K562 (cell line): ENCODE measurements around the gene HELZ2. TPM values are rescaled to one million over a fixed set of nuclear protein-coding genes. Genes with fewer than 3 reads are reported as not detected.

Source experiments
- ATAC-seq: fragments of 200-7000 bp; cut with Tn5 transposase; 3 replicates; pipeline ENCODE4 v1.9.1; 2020; ENCODE audit warnings: moderate library complexity
- BruUV-seq: library from RNA; stranded (reverse); fragments of 400-500 nt; replicated peaks from 2 replicates; lab custom pipeline; 2021; lab: Mats Ljungman, UMichigan
- CTCF ChIA-PET: fragments of 300-600 bp; formaldehyde crosslinking; extraction: SDS; loops from one replicate; lab custom pipeline; 2021; ENCODE audit warnings: low intra/inter-chr PET ratio; lab: Yijun Ruan, JAX
- POLR2A ChIA-PET: fragments of 300-600, 350-650 bp; sonication (Branson Sonifier 250); formaldehyde crosslinking; extraction: SDS; loops from one replicate; lab custom pipeline; 2021; ENCODE audit warnings: antibody characterized with exemption, inconsistent platforms; lab: Yijun Ruan, JAX
- DNase-seq, 4 experiments: peaks; one replicate each; pipeline versions ENCODE4 v3.0.0 to v3.0.0-alpha.2; 2011 to 2018; ENCODE audit warnings: low spot score in 3 of 4, mixed read lengths in 3 of 4; ENCODE audit errors: extremely low read depth in 1 of 4
- FAIRE-seq: peaks from 2 replicates; lab custom pipeline; 2011; peaks lifted over from hg19 to GRCh38; lab: Jason Lieb, UNC
- H2AFZ ChIP-seq: 2 replicates; pipeline ENCODE4 v1.6.0; 2011; ENCODE audit warnings: low read depth, low read length, control low read depth, inconsistent platforms
- H3K27ac ChIP-seq: fragments of 200-600 bp; 3 replicates; pipeline ENCODE4 v1.8.0; 2011; ENCODE audit warnings: low read depth, mild to moderate bottlenecking, control low read depth, inconsistent platforms, low read length, moderate library complexity, mixed read lengths; ENCODE audit errors: extremely low read depth
- H3K27me3 ChIP-seq, 2 experiments: fragments of 300-600 bp in 1 of 2; 2 replicates in 1 of 2; 3 replicates in 1 of 2; pipeline versions ENCODE4 v1.6.0 to v1.8.0; 2011; ENCODE audit warnings: inconsistent platforms in 2 of 2, low read length in 2 of 2, mild to moderate bottlenecking in 1 of 2, mixed read lengths in 1 of 2, moderate library complexity in 1 of 2; ENCODE audit not compliant: control insufficient read depth in 2 of 2, insufficient read depth in 2 of 2
- H3K36me3 ChIP-seq: fragments of 300-600 bp; 3 replicates; pipeline ENCODE4 v1.8.0; 2011; ENCODE audit warnings: mild to moderate bottlenecking, low read length, inconsistent platforms; ENCODE audit not compliant: control insufficient read depth, insufficient read depth
- H3K4me1 ChIP-seq, 2 experiments: fragments of 200-600 bp in 1 of 2; replicated peaks in 1 of 2; 2 replicates in 1 of 2; 3 replicates in 1 of 2; pipeline versions ENCODE4 v1.5.1 to v1.8.0; 2011; ENCODE audit warnings: inconsistent platforms in 2 of 2, low read length in 2 of 2, mild to moderate bottlenecking in 1 of 2, mixed read lengths in 1 of 2, moderate library complexity in 1 of 2; ENCODE audit not compliant: control insufficient read depth in 2 of 2, insufficient read depth in 2 of 2
- H3K4me2 ChIP-seq: 2 replicates; pipeline ENCODE4 v1.6.1; 2011; ENCODE audit warnings: low read length, control low read depth, inconsistent platforms, mixed read lengths; ENCODE audit not compliant: insufficient read depth
- H3K4me3 ChIP-seq: fragments of 200-600 bp; sonication (generic), shearing (Covaris generic); 2 replicates; pipeline ENCODE4 v1.5.1; 2016; ENCODE audit warnings: control low read depth, inconsistent platforms
- H3K79me2 ChIP-seq: fragments of 200-600 bp; 3 replicates; pipeline ENCODE4 v1.8.0; 2011; ENCODE audit warnings: low read length, inconsistent platforms; ENCODE audit not compliant: control insufficient read depth, insufficient read depth
- H3K9ac ChIP-seq, 2 experiments: 2 replicates each; pipeline versions ENCODE4 v1.6.0 to v1.6.1; 2011; ENCODE audit warnings: low read depth in 2 of 2, low read length in 2 of 2, control low read depth in 1 of 2, inconsistent platforms in 1 of 2, mild to moderate bottlenecking in 1 of 2, mixed read lengths in 1 of 2; ENCODE audit not compliant: insufficient read depth in 1 of 2
- H3K9me1 ChIP-seq: one replicate; pipeline ENCODE4 v1.6.0; 2011; ENCODE audit warnings: inconsistent platforms, mild to moderate bottlenecking, low read length, moderate library complexity; ENCODE audit not compliant: control insufficient read depth, insufficient read depth
- H3K9me3 ChIP-seq: replicated peaks from 2 replicates; pipeline ENCODE4 v1.5.1; 2011; ENCODE audit warnings: low read depth, low read length, inconsistent platforms; ENCODE audit not compliant: control insufficient read depth, insufficient read depth
- H4K20me1 ChIP-seq: replicated peaks from 2 replicates; pipeline ENCODE4 v1.6.1; 2011; ENCODE audit warnings: low read length, inconsistent platforms, mixed read lengths; ENCODE audit not compliant: control insufficient read depth, insufficient read depth
- GTF2A2 ChIP-seq: IDR thresholded peaks from 2 replicates; pipeline ENCODE4 v1.6.1; 2016; ENCODE audit warnings: mild to moderate bottlenecking, missing genetic modification characterization, missing compliant biosample characterization
- NCOR1 ChIP-seq: fragments of 450-650 bp; IDR thresholded peaks from 2 replicates; pipeline ENCODE4 v1.6.1; 2016; ENCODE audit warnings: mild to moderate bottlenecking, moderate library complexity
- POLR2G ChIP-seq: fragments of 200-400 bp; formaldehyde crosslinking; IDR thresholded peaks from 2 replicates; pipeline ENCODE4 v1.6.1; 2017; ENCODE audit warnings: low read depth, mild to moderate bottlenecking, antibody characterized with exemption, low read length, moderate library complexity
- SRSF3 ChIP-seq: fragments of 200-400 bp; formaldehyde crosslinking; IDR thresholded peaks from 2 replicates; pipeline ENCODE4 v1.6.1; 2016; ENCODE audit warnings: mild to moderate bottlenecking, low read length, moderate library complexity; ENCODE audit not compliant: insufficient read depth
- STAT6 ChIP-seq: sonication (generic); formaldehyde crosslinking; IDR thresholded peaks from 2 replicates; pipeline ENCODE4 v1.8.1; 2023; ENCODE audit warnings: mild to moderate bottlenecking, missing genetic modification reagents
- WGBS: fragments of 100-300 bp; shearing (Covaris generic); methylation state at CpG from one replicate; pipeline ENCODE4 v1.1.6; 2016; ENCODE audit warnings: low coverage, mixed read lengths; ENCODE audit not compliant: insufficient coverage; ENCODE audit errors: missing lambda C conversion rate; 5-methylcytosine and 5-hydroxymethylcytosine counted together
- in situ Hi-C: fragments of 300-500 bp; cut with MboI; formaldehyde crosslinking; loops from 4 replicates; pipeline ENCODE4 v1.15.0; 2018; ENCODE audit warnings: inconsistent platforms, mixed read lengths
- intact Hi-C: fragments of 100-400 bp; cut with micrococcal nuclease; formaldehyde crosslinking; loops from 2 replicates; pipeline ENCODE4 v1.14.2; 2022
- polyA plus RNA-seq, 8 experiments: library from polyadenylated mRNA; depleted of rRNA in 4 of 8; stranded (reverse) in 5 of 8; unstranded in 3 of 8; fragments of >200 nt; fragmentation: Nextera tagmentation in 2 of 8; fragmentation: Illumina TruSeq in 1 of 8; extraction: Ambion mirVana in 2 of 8; extraction: Trizol in 1 of 8; gene quantifications; 2 replicates each; pipeline versions ENCODE4 v1.2.1 to v1.2.3, GENCODE V29; 2011 to 2014; ENCODE audit warnings: inconsistent platforms in 1 of 8, missing spikeins in 1 of 8
- total RNA-seq, 7 experiments: library from RNA; depleted of rRNA in 6 of 7; stranded (reverse); fragments of >200 nt in 6 of 7; fragmentation: Illumina TruSeq in 2 of 7; extraction: Trizol in 2 of 7; gene quantifications; 2 replicates each; pipeline versions ENCODE4 v1.2.1 to v1.2.3, GENCODE V29; 2011 to 2021; ENCODE audit warnings: low replicate concordance in 1 of 7

The HELZ2 gene
- total and polyA plus RNA-seq, 9 of the 15 experiments (the other 6 are each of a cell fraction or from before 2014, with no cell fraction given), result 0.03 to 7.8 (median 2.9) TPM; not detected in 1

- no peak overlapping the region for H3K27ac ChIP-seq
- BruUV-seq, result no TSS peak
- intact Hi-C loops, result no loop called here
- H3K4me3 ChIP-seq, result no peak overlapping the region
- ATAC-seq (no peak), DNase-seq (no peak), FAIRE-seq (no peak)
- H3K4me1 ChIP-seq, result peaks cover 0 to 23% of the 10 kb centered on the region in 2 experiments; a peak in 2 of 5 replicates
- H3K36me3 ChIP-seq, result peaks cover 41% of the 10 kb centered on the region; the same call in 2 of the 3 replicates
- POLR2A ChIA-PET, result no interaction called here
- WGBS, result 89% methylated on average over 37 of the region's 52 CpGs
- H4K20me1 ChIP-seq, result no peaks in the 10 kb centered on the region
- H3K4me2 ChIP-seq, result no peak overlapping the region
- H3K9me1 ChIP-seq, result no peaks in the 10 kb centered on the region
- H3K27me3 ChIP-seq, result peaks cover 0 to 8% of the 10 kb centered on the region in 2 experiments; a peak in 1 of 5 replicates
- in situ Hi-C loops, result no loop called here
- no peaks in the 10 kb centered on the region for H3K79me2 ChIP-seq
- CTCF ChIA-PET, result no interaction called here
- H2AFZ ChIP-seq, result no peak overlapping the region
- H3K9ac ChIP-seq, result no peak overlapping the region
- 0 out of 2 replicates have a peak, but pooled peaks have one; percentile 21 for TF ChIP-seq POLR2G
- no peak for TF ChIP-seq STAT6
- TF ChIP-seq NCOR1, result no peak
- TF ChIP-seq GTF2A2 (tag), result no peak
- no peak for TF ChIP-seq SRSF3
- H3K9me3 ChIP-seq, result no peaks in the 10 kb centered on the region
Measured at GRCh38 chr20:63590218-63591146, 16.4 kb upstream of the HELZ2 start.
